Measurements from ENCODE around the gene MOB3B.
A peak's percentile ranks its signal among the peaks of the same experiment; 100 is the strongest.
"Not testable (repeated sequence)": the region's sequence is repeated elsewhere in the genome, so short reads cannot be mapped to it uniquely, and the experiment has no call there.

The MOB3B gene

GRCh38 chr9:27421577-27421976 is 108.0 kb downstream of the MOB3B start:
- H3K9me3 ChIP-seq (ENCODE audit: control insufficient read depth in 5 of 5, low read length in 5 of 5): no peaks in the 10 kb centered on the region
- H3K27ac ChIP-seq (ENCODE audit: low read depth, low read length): no peak overlapping the region
- H3K4me1 ChIP-seq (ENCODE audit: control insufficient read depth in 5 of 5, insufficient read depth in 5 of 5, low read length in 5 of 5): no peaks in the 10 kb centered on the region
- no peak overlapping the region for H3K4me3 ChIP-seq (ENCODE audit: low read depth in 1 of 5, low read length in 5 of 5)
- no peak overlapping the region for H3K9ac ChIP-seq (ENCODE audit: low read length in 5 of 5)
- H3K27me3 ChIP-seq (ENCODE audit: control insufficient read depth in 5 of 5, insufficient read depth in 4 of 5, low read length in 5 of 5): no peaks in the 10 kb centered on the region
- no peaks in the 10 kb centered on the region for H3K36me3 ChIP-seq (ENCODE audit: control insufficient read depth in 5 of 5, insufficient read depth in 5 of 5, low read length in 5 of 5)

- H3K9me3 ChIP-seq (ENCODE audit: control insufficient read depth in 5 of 5, low read length in 5 of 5); H3K4me1 ChIP-seq (ENCODE audit: control insufficient read depth in 5 of 5, insufficient read depth in 5 of 5, low read length in 5 of 5); H3K36me3 ChIP-seq (ENCODE audit: control insufficient read depth in 5 of 5, insufficient read depth in 5 of 5, low read length in 5 of 5); H3K27me3 ChIP-seq (ENCODE audit: control insufficient read depth in 5 of 5, insufficient read depth in 4 of 5, low read length in 5 of 5); H3K4me3 ChIP-seq (ENCODE audit: low read depth in 1 of 5, low read length in 5 of 5); H3K9ac ChIP-seq (ENCODE audit: low read length in 5 of 5); H3K27ac ChIP-seq (ENCODE audit: low read depth, low read length): not testable (repeated sequence)
Observed at GRCh38 chr9:27419558-27419957, 110.1 kb downstream of the MOB3B start.

- Histone ChIP-seq H3K4me1 (ENCODE audit: control insufficient read depth in 5 of 5, insufficient read depth in 5 of 5, low read length in 5 of 5) (peaks cover 0 to 22% (median 20%) of the 10 kb centered on the region in 5 donors), H3K4me3 (ENCODE audit: low read depth in 1 of 5, low read length in 5 of 5) (peak overlapping the region in 3 of 5 donors; percentile 51 to 70 (median 64)), H3K27me3 (ENCODE audit: control insufficient read depth in 5 of 5, insufficient read depth in 4 of 5, low read length in 5 of 5) (no peaks in the 10 kb centered on the region), H3K36me3 (ENCODE audit: control insufficient read depth in 5 of 5, insufficient read depth in 5 of 5, low read length in 5 of 5) (no peaks in the 10 kb centered on the region), H3K9me3 (ENCODE audit: control insufficient read depth in 5 of 5, low read length in 5 of 5) (no peaks in the 10 kb centered on the region), H3K9ac (ENCODE audit: low read length in 5 of 5) (no peak overlapping the region), H3K27ac (ENCODE audit: low read depth, low read length) (peak overlapping the region; percentile 68)
Observed at GRCh38 chr9:27414220-27414761, 115.3 kb downstream of the MOB3B start.

GRCh38 chr9:27413511-27414219 is 115.9 kb downstream of the MOB3B start:
- Histone ChIP-seq H3K4me3 (ENCODE audit: low read depth in 1 of 5, low read length in 5 of 5) (peak overlapping the region; percentile 27 to 70 (median 51)), H3K27me3 (ENCODE audit: control insufficient read depth in 5 of 5, insufficient read depth in 4 of 5, low read length in 5 of 5) (no peaks in the 10 kb centered on the region), H3K9ac (ENCODE audit: low read length in 5 of 5) (peak overlapping the region in 2 of 5 donors; percentile 34 to 68), H3K27ac (ENCODE audit: low read depth, low read length) (peak overlapping the region; percentile 68), H3K4me1 (ENCODE audit: control insufficient read depth in 5 of 5, insufficient read depth in 5 of 5, low read length in 5 of 5) (peaks cover 0 to 22% (median 20%) of the 10 kb centered on the region in 5 donors), H3K9me3 (ENCODE audit: control insufficient read depth in 5 of 5, low read length in 5 of 5) (no peaks in the 10 kb centered on the region), H3K36me3 (ENCODE audit: control insufficient read depth in 5 of 5, insufficient read depth in 5 of 5, low read length in 5 of 5) (no peaks in the 10 kb centered on the region)

- Histone ChIP-seq H3K27me3 (ENCODE audit: control insufficient read depth in 5 of 5, insufficient read depth in 4 of 5, low read length in 5 of 5) (no peaks in the 10 kb centered on the region), H3K4me1 (ENCODE audit: control insufficient read depth in 5 of 5, insufficient read depth in 5 of 5, low read length in 5 of 5) (peaks cover 2 to 27% (median 24%) of the 10 kb centered on the region in 5 donors), H3K9ac (ENCODE audit: low read length in 5 of 5) (peak overlapping the region in 2 of 5 donors; percentile 34 to 68), H3K4me3 (ENCODE audit: low read depth in 1 of 5, low read length in 5 of 5) (peak overlapping the region in 4 of 5 donors; percentile 27 to 70 (median 50)), H3K9me3 (ENCODE audit: control insufficient read depth in 5 of 5, low read length in 5 of 5) (no peaks in the 10 kb centered on the region), H3K36me3 (ENCODE audit: control insufficient read depth in 5 of 5, insufficient read depth in 5 of 5, low read length in 5 of 5) (no peaks in the 10 kb centered on the region), H3K27ac (ENCODE audit: low read depth, low read length) (peak overlapping the region; percentile 68)
Observed at GRCh38 chr9:27412963-27413362, 116.7 kb downstream of the MOB3B start.

GRCh38 chr9:27412081-27412480 is 117.5 kb downstream of the MOB3B start:
- Histone ChIP-seq H3K4me1 (ENCODE audit: control insufficient read depth in 5 of 5, insufficient read depth in 5 of 5, low read length in 5 of 5) (peaks cover 2 to 35% (median 32%) of the 10 kb centered on the region in 5 donors), H3K9me3 (ENCODE audit: control insufficient read depth in 5 of 5, low read length in 5 of 5) (no peaks in the 10 kb centered on the region), H3K27ac (ENCODE audit: low read depth, low read length) (no peak overlapping the region)

GRCh38 chr9:27408482-27408881 is 121.1 kb downstream of the MOB3B start:
- Histone ChIP-seq H3K27me3 (ENCODE audit: control insufficient read depth in 5 of 5, insufficient read depth in 4 of 5, low read length in 5 of 5) (no peaks in the 10 kb centered on the region), H3K36me3 (ENCODE audit: control insufficient read depth in 5 of 5, insufficient read depth in 5 of 5, low read length in 5 of 5) (no peaks in the 10 kb centered on the region), H3K27ac (ENCODE audit: low read depth, low read length) (no peak overlapping the region), H3K9me3 (ENCODE audit: control insufficient read depth in 5 of 5, low read length in 5 of 5) (peaks cover 0 to 2% (median 0%) of the 10 kb centered on the region in 5 donors), H3K4me1 (ENCODE audit: control insufficient read depth in 5 of 5, insufficient read depth in 5 of 5, low read length in 5 of 5) (peaks cover 2 to 25% (median 20%) of the 10 kb centered on the region in 5 donors), H3K9ac (ENCODE audit: low read length in 5 of 5) (no peak overlapping the region), H3K4me3 (ENCODE audit: low read depth in 1 of 5, low read length in 5 of 5) (no peak overlapping the region)

More at GRCh38 chr9:27412081-27412480, 117.5 kb downstream of the MOB3B start:
- H3K9ac ChIP-seq (ENCODE audit: low read length in 5 of 5): no peak overlapping the region
- no peak overlapping the region for H3K4me3 ChIP-seq (ENCODE audit: low read depth in 1 of 5, low read length in 5 of 5)
- no peaks in the 10 kb centered on the region for H3K27me3 ChIP-seq (ENCODE audit: control insufficient read depth in 5 of 5, insufficient read depth in 4 of 5, low read length in 5 of 5)
- no peaks in the 10 kb centered on the region for H3K36me3 ChIP-seq (ENCODE audit: control insufficient read depth in 5 of 5, insufficient read depth in 5 of 5, low read length in 5 of 5)

- Histone ChIP-seq H3K9ac (ENCODE audit: low read length in 5 of 5) (no peak overlapping the region), H3K27ac (ENCODE audit: low read depth, low read length) (no peak overlapping the region), H3K27me3 (ENCODE audit: control insufficient read depth in 5 of 5, insufficient read depth in 4 of 5, low read length in 5 of 5) (no peaks in the 10 kb centered on the region), H3K4me1 (ENCODE audit: control insufficient read depth in 5 of 5, insufficient read depth in 5 of 5, low read length in 5 of 5) (peaks cover 2 to 21% (median 16%) of the 10 kb centered on the region in 5 donors), H3K4me3 (ENCODE audit: low read depth in 1 of 5, low read length in 5 of 5) (no peak overlapping the region), H3K36me3 (ENCODE audit: control insufficient read depth in 5 of 5, insufficient read depth in 5 of 5, low read length in 5 of 5) (no peaks in the 10 kb centered on the region), H3K9me3 (ENCODE audit: control insufficient read depth in 5 of 5, low read length in 5 of 5) (peaks cover 0 to 2% (median 0%) of the 10 kb centered on the region in 5 donors)
Observed at GRCh38 chr9:27408001-27408400, 121.6 kb downstream of the MOB3B start.

GRCh38 chr9:27407491-27407890 is 122.1 kb downstream of the MOB3B start:
- no peaks in the 10 kb centered on the region for H3K36me3 ChIP-seq (ENCODE audit: control insufficient read depth in 5 of 5, insufficient read depth in 5 of 5, low read length in 5 of 5)
- H3K27me3 ChIP-seq (ENCODE audit: control insufficient read depth in 5 of 5, insufficient read depth in 4 of 5, low read length in 5 of 5): no peaks in the 10 kb centered on the region
- no peak overlapping the region for H3K9ac ChIP-seq (ENCODE audit: low read length in 5 of 5)
- H3K4me1 ChIP-seq (ENCODE audit: control insufficient read depth in 5 of 5, insufficient read depth in 5 of 5, low read length in 5 of 5): peaks cover 2 to 18% (median 15%) of the 10 kb centered on the region in 5 donors
- no peak overlapping the region for H3K27ac ChIP-seq (ENCODE audit: low read depth, low read length)
- H3K9me3 ChIP-seq (ENCODE audit: control insufficient read depth in 5 of 5, low read length in 5 of 5): peaks cover 0 to 2% (median 0%) of the 10 kb centered on the region in 5 donors
- H3K4me3 ChIP-seq (ENCODE audit: low read depth in 1 of 5, low read length in 5 of 5): no peak overlapping the region

GRCh38 chr9:27404661-27405060 is 125.0 kb downstream of the MOB3B start:
- Histone ChIP-seq H3K27me3 (ENCODE audit: control insufficient read depth in 5 of 5, insufficient read depth in 4 of 5, low read length in 5 of 5) (no peaks in the 10 kb centered on the region), H3K4me3 (ENCODE audit: low read depth in 1 of 5, low read length in 5 of 5) (no peak overlapping the region), H3K36me3 (ENCODE audit: control insufficient read depth in 5 of 5, insufficient read depth in 5 of 5, low read length in 5 of 5) (no peaks in the 10 kb centered on the region), H3K27ac (ENCODE audit: low read depth, low read length) (no peak overlapping the region), H3K9me3 (ENCODE audit: control insufficient read depth in 5 of 5, low read length in 5 of 5) (peaks cover 0 to 2% (median 0%) of the 10 kb centered on the region in 5 donors), H3K4me1 (ENCODE audit: control insufficient read depth in 5 of 5, insufficient read depth in 5 of 5, low read length in 5 of 5) (peaks cover 2 to 18% (median 14%) of the 10 kb centered on the region in 5 donors), H3K9ac (ENCODE audit: low read length in 5 of 5) (no peak overlapping the region)
